HL-60 (cell line): ENCODE measurements around the gene SFXN4.

Experiments
- CTCF ChIP-seq: IDR thresholded peaks from one replicate; pipeline ENCODE4 v1.5.1; 2011; ENCODE audit warnings: low read length, control low read depth, inconsistent platforms; ENCODE audit not compliant: insufficient read depth
- POLR2AphosphoS5 ChIP-seq: IDR thresholded peaks from 2 replicates; pipeline ENCODE4 v1.6.1; 2012; ENCODE audit warnings: low read depth
- REST ChIP-seq: IDR thresholded peaks from 2 replicates; pipeline ENCODE4 v1.6.1; 2012; ENCODE audit warnings: low read depth; ENCODE audit not compliant: insufficient replicate concordance

GRCh38 chr10:119174109-119174508 is 8.6 kb upstream of the SFXN4 start:
- TF ChIP-seq REST (no peak), CTCF (no peak), POLR2AphosphoS5 (no peak)
